Stimulated activated CD8-positive, alpha-beta memory T cell treated with anti-CD3 and anti-CD28 coated beads, Interleukin-15, amount 100 ng/mL, for 24 hours (primary cell): ENCODE data around the gene OR4F17.
"Not testable (repeated sequence)": the region's sequence is repeated elsewhere in the genome, so short reads cannot be mapped to it uniquely, and the experiment has no call there.

Source experiments
- DNase-seq: peaks from one replicate; pipeline ENCODE4 v3.0.0-alpha.2; 2020; ENCODE audit warnings: low read depth

Gene OR4F17

GRCh38 chr19:106804-107203 lies at the start of gene OR4F17:
Gene OR4F17 (plus strand): TSS chr19:107104. CDS start chr19:110679, 3,575 bp downstream.
- not testable (repeated sequence) for DNase-seq

- DNase-seq: not testable (repeated sequence)
Measured at GRCh38 chr19:70793-71192, 36.1 kb upstream of the OR4F17 start.

- DNase-seq: not testable (repeated sequence)
Measured at GRCh38 chr19:82864-83263, 24.0 kb upstream of the OR4F17 start.

- DNase-seq: not testable (repeated sequence)
Measured at GRCh38 chr19:83626-84025, 23.3 kb upstream of the OR4F17 start.

- not testable (repeated sequence) for DNase-seq
Measured at GRCh38 chr19:90678-91077, 16.2 kb upstream of the OR4F17 start.

- DNase-seq: not testable (repeated sequence)
Measured at GRCh38 chr19:94794-95193, 12.1 kb upstream of the OR4F17 start.

- DNase-seq: not testable (repeated sequence)
Measured at GRCh38 chr19:97647-98046, 9.3 kb upstream of the OR4F17 start.

GRCh38 chr19:120443-121140 lies 13.7 kb downstream of the OR4F17 start:
- DNase-seq: not testable (repeated sequence)
